ENCODE results near the gene UPF1. TPM values are rescaled to one million over a fixed set of nuclear protein-coding genes. Genes with fewer than 3 reads are reported as not detected.

Gene UPF1
- polyA plus RNA-seq, 3 donors: 2.6 to 43.7 (median 3.2) TPM

DNA sequence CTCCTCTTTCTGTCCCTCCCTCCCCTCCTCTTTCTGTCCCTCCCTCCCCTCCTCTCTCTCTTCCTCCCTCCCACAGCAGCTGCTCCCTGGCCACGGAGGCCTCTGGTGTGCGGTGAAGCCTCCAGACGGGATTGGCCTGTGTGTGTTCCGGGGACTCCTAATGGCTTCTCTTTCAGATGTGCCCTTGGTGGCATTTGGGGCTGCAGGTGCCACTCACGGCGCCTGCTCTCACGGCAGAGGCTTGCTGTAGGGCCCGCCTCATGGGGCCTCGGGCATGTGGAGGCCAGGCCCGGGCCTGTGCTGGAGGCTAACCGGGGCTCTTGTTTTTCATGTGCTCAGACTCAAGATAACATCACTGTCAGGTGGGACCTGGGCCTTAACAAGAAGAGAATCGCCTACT is 20.9 kb downstream of the UPF1 start:
- peak overlapping the region in 1 of 7 donors; percentile 45 for H3K27ac Mint-ChIP-seq
- Histone ChIP-seq H3K4me2 (replicated peaks; ENCODE audit: extremely low read depth, low read length, poor library complexity, severe bottlenecking) (no peak overlapping the region), H3K36me3 (replicated peaks in 1 of 2; ENCODE audit: control insufficient read depth in 1 of 2, insufficient read depth in 2 of 2, low read length in 2 of 2) (peaks cover 75 to 81% of the 10 kb centered on the region in 2 donors), H3K4me1 (ENCODE audit: control insufficient read depth in 1 of 2, insufficient read depth in 2 of 2, low read length in 2 of 2) (peaks cover 27 to 28% of the 10 kb centered on the region in 2 donors), H3K79me2 (ENCODE audit: insufficient read depth, low read length) (peaks cover 45% of the 10 kb centered on the region), H3K27ac (ENCODE audit: low read depth in 1 of 2, low read length in 2 of 2) (no peak overlapping the region), H4K20me1 (ENCODE audit: insufficient read depth, low read length) (peaks cover 88% of the 10 kb centered on the region), H3K27me3 (ENCODE audit: control insufficient read depth in 2 of 2, insufficient read depth in 2 of 2, low read length in 2 of 2) (no peaks in the 10 kb centered on the region), H3K9ac (ENCODE audit: insufficient read depth, low read length, poor library complexity, severe bottlenecking) (no peak overlapping the region), H3K9me3 (replicated peaks in 1 of 2; ENCODE audit: control insufficient read depth in 1 of 2, insufficient read depth in 1 of 2, low read length in 2 of 2) (no peaks in the 10 kb centered on the region), H3K4me3 (replicated peaks in 1 of 3; ENCODE audit: low read depth in 2 of 3, low read length in 3 of 3) (no peak overlapping the region), H2AFZ (ENCODE audit: insufficient read depth, low read depth, low read length, poor library complexity, severe bottlenecking) (no peak overlapping the region)
- 92% methylated on average over 11 of the region's 12 CpGs for WGBS (ENCODE audit: insufficient coverage)
- H3K4me3 Mint-ChIP-seq: no peak overlapping the region
- H3K36me3 Mint-ChIP-seq: peaks cover 79 to 93% of the 10 kb centered on the region in 2 donors
- H3K4me1 Mint-ChIP-seq: peaks cover 27% of the 10 kb centered on the region
- DNase-seq: no peak
- intact Hi-C loops (cut with micrococcal nuclease): no loop called here
- no peaks in the 10 kb centered on the region for H3K9me3 Mint-ChIP-seq
- TF ChIP-seq, protein P1, sequence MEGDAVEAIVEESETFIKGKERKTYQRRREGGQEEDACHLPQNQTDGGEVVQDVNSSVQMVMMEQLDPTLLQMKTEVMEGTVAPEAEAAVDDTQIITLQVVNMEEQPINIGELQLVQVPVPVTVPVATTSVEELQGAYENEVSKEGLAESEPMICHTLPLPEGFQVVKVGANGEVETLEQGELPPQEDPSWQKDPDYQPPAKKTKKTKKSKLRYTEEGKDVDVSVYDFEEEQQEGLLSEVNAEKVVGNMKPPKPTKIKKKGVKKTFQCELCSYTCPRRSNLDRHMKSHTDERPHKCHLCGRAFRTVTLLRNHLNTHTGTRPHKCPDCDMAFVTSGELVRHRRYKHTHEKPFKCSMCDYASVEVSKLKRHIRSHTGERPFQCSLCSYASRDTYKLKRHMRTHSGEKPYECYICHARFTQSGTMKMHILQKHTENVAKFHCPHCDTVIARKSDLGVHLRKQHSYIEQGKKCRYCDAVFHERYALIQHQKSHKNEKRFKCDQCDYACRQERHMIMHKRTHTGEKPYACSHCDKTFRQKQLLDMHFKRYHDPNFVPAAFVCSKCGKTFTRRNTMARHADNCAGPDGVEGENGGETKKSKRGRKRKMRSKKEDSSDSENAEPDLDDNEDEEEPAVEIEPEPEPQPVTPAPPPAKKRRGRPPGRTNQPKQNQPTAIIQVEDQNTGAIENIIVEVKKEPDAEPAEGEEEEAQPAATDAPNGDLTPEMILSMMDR (IDR thresholded peaks at IDR 0.05): no peak
- H3K27me3 Mint-ChIP-seq (ENCODE audit: low read depth in 3 of 3): peaks cover 0 to 1% (median 0%) of the 10 kb centered on the region in 3 donors

GRCh38 chr19:18853755-18854427 is 22.1 kb downstream of the UPF1 start:
- Histone ChIP-seq H3K4me2 (replicated peaks; ENCODE audit: extremely low read depth, low read length, poor library complexity, severe bottlenecking) (no peak overlapping the region), H3K27me3 (ENCODE audit: control insufficient read depth in 2 of 2, insufficient read depth in 2 of 2, low read length in 2 of 2) (no peaks in the 10 kb centered on the region), H3K36me3 (replicated peaks in 1 of 2; ENCODE audit: control insufficient read depth in 1 of 2, insufficient read depth in 2 of 2, low read length in 2 of 2) (peaks cover 87 to 93% of the 10 kb centered on the region in 2 donors), H3K27ac (ENCODE audit: low read depth in 1 of 2, low read length in 2 of 2) (no peak overlapping the region), H3K4me1 (ENCODE audit: control insufficient read depth in 1 of 2, insufficient read depth in 2 of 2, low read length in 2 of 2) (peaks cover 14 to 16% of the 10 kb centered on the region in 2 donors), H3K4me3 (replicated peaks in 1 of 3; ENCODE audit: low read depth in 2 of 3, low read length in 3 of 3) (no peak overlapping the region), H3K9ac (ENCODE audit: insufficient read depth, low read length, poor library complexity, severe bottlenecking) (no peak overlapping the region), H3K9me3 (replicated peaks in 1 of 2; ENCODE audit: control insufficient read depth in 1 of 2, insufficient read depth in 1 of 2, low read length in 2 of 2) (no peaks in the 10 kb centered on the region), H3K79me2 (ENCODE audit: insufficient read depth, low read length) (peaks cover 38% of the 10 kb centered on the region), H4K20me1 (ENCODE audit: insufficient read depth, low read length) (peaks cover 93% of the 10 kb centered on the region), H2AFZ (ENCODE audit: insufficient read depth, low read depth, low read length, poor library complexity, severe bottlenecking) (no peak overlapping the region)
- peak overlapping the region in 1 of 7 donors; percentile 5 for H3K27ac Mint-ChIP-seq
- H3K36me3 Mint-ChIP-seq: peaks cover 85 to 97% of the 10 kb centered on the region in 2 donors
- no peak for DNase-seq
- peaks cover 0 to 1% (median 0%) of the 10 kb centered on the region in 3 donors for H3K27me3 Mint-ChIP-seq (ENCODE audit: low read depth in 3 of 3)
- H3K4me1 Mint-ChIP-seq: peaks cover 15% of the 10 kb centered on the region
- H3K4me3 Mint-ChIP-seq: no peak overlapping the region
- TF ChIP-seq, protein P1 (IDR thresholded peaks at IDR 0.05): no peak
- H3K9me3 Mint-ChIP-seq: no peaks in the 10 kb centered on the region
- intact Hi-C loops (cut with micrococcal nuclease): no loop called here
- WGBS (ENCODE audit: insufficient coverage): 90% methylated on average over 11 of the region's 17 CpGs

Measured in CD14-positive monocyte (primary cell).